Hematopoietic multipotent progenitor cell treated with erythropoietin and hydrocortisone succinate and interleukin-3 and kit ligand, for 17 days (in vitro differentiated cells): Measurements from ENCODE around the gene ALCAM.

Experiments
- DNase-seq: peaks from one replicate; pipeline ENCODE4 v3.0.0-alpha.2; 2015; ENCODE audit warnings: low spot score

Gene ALCAM

GRCh38 chr3:105356396-105356795 lies 10.3 kb upstream of the ALCAM start:
- no peak for DNase-seq

GRCh38 chr3:105356988-105357387 lies 9.7 kb upstream of the ALCAM start:
- DNase-seq, result no peak

GRCh38 chr3:105359098-105359762 lies 7.5 kb upstream of the ALCAM start:
- DNase-seq, result no peak

GRCh38 chr3:105360003-105360402 lies 6.7 kb upstream of the ALCAM start:
- no peak for DNase-seq

GRCh38 chr3:105362021-105362665 lies 4.6 kb upstream of the ALCAM start:
- DNase-seq, result no peak

- no peak for DNase-seq
These were observed 2.6 kb upstream of the ALCAM start for GRCh38 chr3:105364128-105364527.

- DNase-seq, result no peak
These were observed 1.7 kb upstream of the ALCAM start for GRCh38 chr3:105365081-105365390.

GRCh38 chr3:105365391-105366325 lies 1.1 kb upstream of the ALCAM start:
- no peak for DNase-seq

- no peak for DNase-seq
These were observed 325 bp downstream of the ALCAM start for GRCh38 chr3:105367063-105367405.

GRCh38 chr3:105367406-105368213 lies 901 bp downstream of the ALCAM start:
- DNase-seq, result no peak

GRCh38 chr3:105368566-105369499 lies 2.1 kb downstream of the ALCAM start:
- no peak for DNase-seq

GRCh38 chr3:105369500-105370371 lies 3.0 kb downstream of the ALCAM start:
- no peak for DNase-seq

- no peak for DNase-seq
These were observed 6.7 kb downstream of the ALCAM start for GRCh38 chr3:105373383-105373782.

GRCh38 chr3:105375750-105376511 lies 9.2 kb downstream of the ALCAM start:
- no peak for DNase-seq

GRCh38 chr3:105377716-105378115 lies 11.0 kb downstream of the ALCAM start:
- no peak for DNase-seq

- no peak for DNase-seq
These were observed 18.5 kb downstream of the ALCAM start for GRCh38 chr3:105385179-105385578.

- no peak for DNase-seq
These were observed 19.3 kb downstream of the ALCAM start for GRCh38 chr3:105385819-105386508.

GRCh38 chr3:105387122-105387751 lies 20.5 kb downstream of the ALCAM start:
- no peak for DNase-seq
